HUES48 (cell line): Measurements from ENCODE around the gene EPB41L4B.
A peak's percentile ranks its signal among the peaks of the same experiment; 100 is the strongest.

Experiments used
- H3K27ac ChIP-seq: one replicate; pipeline ENCODE4 v1.7.0; 2013; ENCODE audit warnings: low read depth, low read length, inconsistent platforms
- H3K27me3 ChIP-seq: 2 replicates; pipeline ENCODE4 v1.6.1; 2013; ENCODE audit warnings: mild to moderate bottlenecking, low read length; ENCODE audit not compliant: control insufficient read depth, insufficient read depth
- H3K36me3 ChIP-seq: 2 replicates; pipeline ENCODE4 v1.6.1; 2013; ENCODE audit warnings: low read length; ENCODE audit not compliant: control insufficient read depth, insufficient read depth
- H3K4me1 ChIP-seq: 2 replicates; pipeline ENCODE4 v1.6.1; 2013; ENCODE audit warnings: mild to moderate bottlenecking, low read length; ENCODE audit not compliant: control insufficient read depth, insufficient read depth
- H3K4me3 ChIP-seq: 2 replicates; pipeline ENCODE4 v1.5.1; 2013; ENCODE audit warnings: mild to moderate bottlenecking, low read depth, low read length
- H3K9ac ChIP-seq: 2 replicates; pipeline ENCODE4 v1.6.1; 2013; ENCODE audit warnings: mild to moderate bottlenecking, low read depth, low read length, moderate library complexity
- H3K9me3 ChIP-seq: 2 replicates; pipeline ENCODE4 v1.6.1; 2013; ENCODE audit warnings: low read length; ENCODE audit not compliant: control insufficient read depth, insufficient read depth

EPB41L4B gene

DNA sequence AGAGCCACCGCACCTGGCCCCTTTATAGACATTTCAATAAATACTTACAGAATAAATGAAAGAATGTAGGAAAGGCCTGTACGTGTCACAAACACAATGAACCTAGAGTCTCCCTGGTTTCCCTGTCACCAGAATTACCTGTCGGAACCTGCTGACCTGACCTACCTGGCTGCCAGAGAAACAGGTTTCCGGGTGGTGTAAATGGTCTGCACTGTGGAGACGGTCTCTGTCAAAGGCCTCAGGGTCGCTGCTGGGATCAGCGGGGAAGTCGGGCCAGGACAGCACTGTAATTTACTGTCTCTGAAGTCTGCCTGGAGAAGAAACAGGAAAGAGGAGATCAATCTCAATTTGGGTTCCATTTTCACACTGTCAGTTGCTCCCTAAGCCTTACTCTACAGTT is 144.5 kb downstream of the EPB41L4B start:
- Histone ChIP-seq H3K4me1 (no peaks in the 10 kb centered on the region), H3K4me3 (no peak overlapping the region), H3K9me3 (no peaks in the 10 kb centered on the region), H3K27ac (no peak overlapping the region), H3K27me3 (no peaks in the 10 kb centered on the region), H3K9ac (no peak overlapping the region), H3K36me3 (no peaks in the 10 kb centered on the region)

DNA sequence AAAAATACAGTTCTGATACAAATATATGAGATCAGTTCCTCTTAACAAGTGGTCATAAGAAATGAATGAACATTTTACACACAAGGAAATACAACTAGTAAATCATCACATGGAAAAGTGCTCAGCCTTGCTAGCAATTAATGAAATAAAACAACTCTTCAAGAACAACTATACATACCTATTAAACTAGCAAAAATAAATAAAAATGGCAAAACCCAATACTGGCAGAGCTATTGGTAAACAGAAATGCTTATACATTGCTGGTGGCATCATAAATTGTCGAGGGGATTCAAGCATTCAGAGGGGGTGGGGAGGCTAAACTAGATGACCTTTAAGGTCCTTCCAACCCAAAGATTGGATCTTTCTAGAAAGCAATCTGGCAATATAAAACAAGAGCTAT is 147.9 kb downstream of the EPB41L4B start:
- Histone ChIP-seq H3K27ac (no peak overlapping the region), H3K27me3 (peaks cover 7% of the 10 kb centered on the region), H3K36me3 (no peaks in the 10 kb centered on the region), H3K9ac (no peak overlapping the region), H3K4me3 (no peak overlapping the region), H3K4me1 (no peaks in the 10 kb centered on the region), H3K9me3 (no peaks in the 10 kb centered on the region)

DNA sequence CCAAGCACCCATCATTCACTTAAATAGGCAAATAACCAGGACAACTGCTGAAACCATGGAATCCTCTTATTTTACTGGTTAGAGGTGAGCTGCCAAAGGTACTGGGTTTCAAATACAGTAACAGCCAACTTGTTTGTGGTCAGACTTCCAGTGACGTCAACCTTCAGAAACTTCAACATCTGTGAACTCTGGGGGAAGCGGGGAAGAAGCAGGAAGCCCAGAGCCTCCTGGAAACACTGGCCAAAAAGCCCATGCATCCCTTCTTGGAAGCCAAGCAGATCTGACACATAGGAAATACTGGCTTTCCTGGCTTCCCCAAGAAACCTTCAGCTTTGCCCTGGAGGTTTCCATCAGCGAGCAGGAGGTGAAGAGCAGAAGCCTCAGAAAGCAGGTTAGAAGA is 148.9 kb downstream of the EPB41L4B start:
- H3K4me3 ChIP-seq = no peak overlapping the region
- H3K27me3 ChIP-seq = peaks cover 16% of the 10 kb centered on the region
- H3K36me3 ChIP-seq = no peaks in the 10 kb centered on the region
- no peaks in the 10 kb centered on the region for H3K4me1 ChIP-seq
- H3K9ac ChIP-seq = no peak overlapping the region
- H3K9me3 ChIP-seq = no peaks in the 10 kb centered on the region
- no peak overlapping the region for H3K27ac ChIP-seq

DNA sequence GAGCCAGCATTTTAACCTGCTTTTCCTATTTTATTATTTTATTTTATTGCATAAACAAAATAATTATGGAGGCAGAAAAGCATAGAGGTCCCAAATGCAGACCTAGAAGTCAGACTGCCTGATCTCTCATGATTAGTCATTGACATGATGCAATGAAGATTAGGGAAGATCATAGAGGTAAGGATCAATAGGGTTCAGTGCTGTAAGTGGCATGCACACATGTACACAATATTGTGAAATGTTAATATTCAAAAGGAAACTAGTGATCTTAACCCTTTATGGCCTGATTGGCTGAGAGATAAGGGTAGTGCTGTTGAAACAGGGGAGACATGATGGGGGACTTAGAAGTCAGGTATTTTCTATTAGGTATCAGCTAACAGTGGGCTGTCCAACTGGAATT is 152.7 kb downstream of the EPB41L4B start:
- Histone ChIP-seq H3K4me3 (no peak overlapping the region), H3K27ac (no peak overlapping the region), H3K4me1 (no peaks in the 10 kb centered on the region), H3K27me3 (peaks cover 35% of the 10 kb centered on the region), H3K9ac (no peak overlapping the region), H3K36me3 (no peaks in the 10 kb centered on the region), H3K9me3 (no peaks in the 10 kb centered on the region)

DNA sequence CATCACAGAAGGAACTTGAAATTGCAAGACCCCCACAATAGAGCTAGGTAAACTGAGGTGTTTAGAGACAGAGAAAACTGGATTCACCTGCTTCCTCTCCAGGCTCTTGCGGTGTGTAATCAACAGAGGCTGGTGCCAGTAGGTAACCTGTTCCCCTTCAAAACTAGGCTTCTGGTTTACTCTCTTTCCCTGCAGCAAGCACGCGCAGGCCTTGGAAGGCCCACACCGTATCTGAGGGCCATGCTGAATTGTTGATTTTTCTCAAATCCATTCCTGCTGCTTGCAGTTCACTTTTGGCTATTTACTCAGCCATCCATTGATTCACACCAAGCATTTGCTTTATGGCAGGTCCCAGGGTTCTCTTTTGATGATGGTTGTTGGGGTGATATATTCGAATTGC is 153.1 kb downstream of the EPB41L4B start:
- no peaks in the 10 kb centered on the region for H3K36me3 ChIP-seq
- H3K27me3 ChIP-seq = peaks cover 35% of the 10 kb centered on the region
- no peak overlapping the region for H3K27ac ChIP-seq
- H3K9ac ChIP-seq = no peak overlapping the region
- H3K4me3 ChIP-seq = no peak overlapping the region
- H3K9me3 ChIP-seq = no peaks in the 10 kb centered on the region
- no peaks in the 10 kb centered on the region for H3K4me1 ChIP-seq

DNA sequence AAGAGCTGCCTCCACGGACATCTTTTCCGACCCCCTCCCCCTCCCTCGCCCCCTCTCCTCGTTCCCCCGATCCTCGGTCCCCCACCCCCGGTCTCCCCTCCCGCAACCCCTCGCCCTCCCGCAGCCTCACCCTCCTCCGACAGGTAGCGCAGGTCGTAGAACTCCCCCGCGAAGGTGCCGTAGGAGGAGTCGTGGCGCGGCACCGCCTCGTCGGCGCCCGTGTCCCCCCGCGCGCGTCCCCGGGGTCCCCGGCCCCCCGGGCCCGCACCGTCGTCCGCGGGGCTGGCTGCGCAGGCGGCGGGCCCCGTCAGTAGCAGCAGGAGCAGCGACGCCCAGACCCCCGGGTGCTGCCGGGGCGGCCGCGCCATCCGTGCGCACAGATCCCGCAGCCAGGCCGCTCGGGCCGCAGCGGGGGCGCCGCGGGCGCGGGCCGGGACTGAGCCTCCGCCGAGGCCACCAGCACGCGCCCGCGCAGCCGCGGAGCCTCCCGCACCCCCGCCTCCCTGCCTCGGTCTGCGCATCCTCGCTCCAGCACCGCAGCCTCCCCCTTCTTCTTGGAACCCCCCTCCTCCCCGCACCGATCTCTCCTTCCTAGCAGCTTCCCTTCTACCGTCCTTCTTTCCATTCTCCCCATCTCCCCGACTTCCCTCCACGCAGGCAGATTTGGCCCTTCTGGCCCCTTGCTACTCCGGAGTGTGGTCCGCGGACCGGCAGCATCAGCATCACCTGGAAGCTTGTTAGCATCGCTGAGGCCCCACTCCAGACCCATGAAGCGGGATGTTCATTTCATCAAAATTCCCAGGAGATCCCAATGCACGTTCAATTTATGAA is 153.9 kb downstream of the EPB41L4B start, which contains the start of gene FRRS1L:
TSS of gene FRRS1L (minus strand) at position 479 of the 831 bp plus-strand sequence. CDS start at position 368, 111 bp downstream.
- H3K9me3 ChIP-seq = no peaks in the 10 kb centered on the region
- no peak within 1 kb of the TSS for H3K9ac ChIP-seq
- no peaks in the 10 kb centered on the region for H3K4me1 ChIP-seq
- peak within 1 kb of the TSS; percentile 38 for H3K27ac ChIP-seq
- H3K36me3 ChIP-seq = no peaks in the 10 kb centered on the region
- peak within 1 kb of the TSS; percentile 59 for H3K4me3 ChIP-seq
- peaks cover 35% of the 10 kb centered on the region for H3K27me3 ChIP-seq

DNA sequence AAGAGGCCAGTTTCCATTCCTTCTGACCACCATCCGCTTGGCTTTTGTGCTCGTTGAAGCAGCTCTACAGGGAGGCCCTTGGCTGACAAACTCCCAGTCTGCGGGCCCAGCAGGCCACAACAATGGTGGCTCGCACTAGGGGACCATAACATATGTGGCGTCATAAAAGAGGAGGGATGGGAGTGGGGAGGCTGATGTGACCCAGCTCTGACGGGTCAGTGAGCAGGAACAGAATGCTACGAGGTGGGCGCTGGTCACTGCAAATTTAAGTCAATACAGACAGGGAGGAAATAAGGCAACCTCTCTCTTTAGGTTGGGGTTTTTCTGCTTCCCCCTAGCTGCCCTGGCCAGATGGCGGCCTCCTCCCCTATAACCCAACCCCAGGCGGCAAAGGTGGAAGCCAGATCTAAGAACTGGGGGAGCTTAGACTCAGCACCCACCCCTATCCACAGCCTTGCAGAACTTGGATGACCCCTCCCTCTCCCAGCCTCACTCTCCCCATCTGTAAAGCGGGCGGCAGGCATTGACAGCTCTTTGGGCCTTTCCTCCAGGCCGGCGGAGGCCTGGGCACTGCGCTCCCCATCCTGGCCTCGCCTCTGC is 154.6 kb downstream of the EPB41L4B start:
- Histone ChIP-seq H3K4me1 (no peaks in the 10 kb centered on the region), H3K9ac (no peak overlapping the region), H3K27me3 (peaks cover 35% of the 10 kb centered on the region), H3K27ac (peak overlapping the region; percentile 38), H3K36me3 (no peaks in the 10 kb centered on the region), H3K9me3 (no peaks in the 10 kb centered on the region), H3K4me3 (peak overlapping the region; percentile 59)

DNA sequence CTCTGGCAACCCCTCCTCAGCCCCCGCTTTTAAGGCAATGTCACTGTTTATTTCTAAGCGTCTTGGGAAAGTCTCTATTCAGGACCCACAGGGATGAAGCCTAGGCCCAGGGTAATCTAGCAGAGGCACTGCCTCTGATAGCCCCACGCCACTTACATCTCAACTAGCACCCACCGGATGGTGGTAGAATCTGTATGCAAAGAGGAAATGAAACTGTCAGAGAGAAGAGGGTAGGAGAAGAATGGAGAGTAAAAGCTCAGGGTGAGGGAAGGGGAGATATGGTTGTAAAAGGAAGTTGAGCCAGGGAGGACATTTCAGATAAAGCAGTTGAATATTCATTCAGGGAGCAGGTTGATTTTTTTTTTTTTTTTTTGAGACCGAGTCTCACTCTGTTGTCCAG is 156.8 kb downstream of the EPB41L4B start:
- Histone ChIP-seq H3K27me3 (peaks cover 35% of the 10 kb centered on the region), H3K4me1 (no peaks in the 10 kb centered on the region), H3K9ac (no peak overlapping the region), H3K36me3 (no peaks in the 10 kb centered on the region), H3K9me3 (no peaks in the 10 kb centered on the region), H3K27ac (no peak overlapping the region), H3K4me3 (no peak overlapping the region)

DNA sequence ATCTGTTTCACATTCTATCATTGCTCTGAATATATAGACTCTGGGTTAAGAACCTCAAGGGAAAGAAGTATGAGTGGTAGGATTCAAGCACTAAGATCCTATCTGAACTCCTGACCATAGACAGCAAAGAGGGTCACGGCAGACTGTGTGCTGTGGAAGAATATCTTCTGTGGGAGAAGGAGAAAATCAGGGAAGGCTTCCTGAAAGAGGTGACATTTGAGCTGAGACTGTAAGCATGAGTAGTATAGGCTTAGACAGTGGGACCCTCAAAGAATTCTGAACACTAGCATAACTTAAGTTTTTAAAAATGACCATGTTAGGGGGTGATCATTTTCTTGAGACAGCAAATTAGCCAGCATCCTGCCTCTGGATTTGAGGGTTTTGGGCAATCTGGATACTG is 157.7 kb downstream of the EPB41L4B start:
- Histone ChIP-seq H3K4me3 (no peak overlapping the region), H3K27ac (no peak overlapping the region), H3K4me1 (no peaks in the 10 kb centered on the region), H3K9me3 (no peaks in the 10 kb centered on the region), H3K9ac (no peak overlapping the region), H3K27me3 (peaks cover 30% of the 10 kb centered on the region), H3K36me3 (no peaks in the 10 kb centered on the region)

DNA sequence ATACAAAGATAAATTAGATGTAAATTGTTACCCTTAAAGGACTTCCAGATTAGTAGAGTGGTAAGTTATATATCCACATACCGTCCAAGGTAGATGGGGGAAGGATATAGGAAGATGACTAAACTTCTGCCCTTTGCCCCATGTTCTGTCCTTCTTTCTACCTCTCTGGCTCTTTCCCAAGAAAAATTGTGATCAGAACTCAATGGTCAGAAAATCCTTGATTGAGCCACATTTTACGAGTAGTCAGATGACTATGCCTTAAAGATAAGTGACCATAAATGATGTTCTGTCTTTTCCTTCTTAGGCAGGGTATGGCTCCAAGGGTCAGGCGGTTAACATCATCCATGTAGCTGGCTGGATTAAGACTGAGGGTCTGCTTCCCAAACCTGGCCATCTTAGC is 158.2 kb downstream of the EPB41L4B start:
- Histone ChIP-seq H3K9ac (no peak overlapping the region), H3K9me3 (no peaks in the 10 kb centered on the region)

DNA sequence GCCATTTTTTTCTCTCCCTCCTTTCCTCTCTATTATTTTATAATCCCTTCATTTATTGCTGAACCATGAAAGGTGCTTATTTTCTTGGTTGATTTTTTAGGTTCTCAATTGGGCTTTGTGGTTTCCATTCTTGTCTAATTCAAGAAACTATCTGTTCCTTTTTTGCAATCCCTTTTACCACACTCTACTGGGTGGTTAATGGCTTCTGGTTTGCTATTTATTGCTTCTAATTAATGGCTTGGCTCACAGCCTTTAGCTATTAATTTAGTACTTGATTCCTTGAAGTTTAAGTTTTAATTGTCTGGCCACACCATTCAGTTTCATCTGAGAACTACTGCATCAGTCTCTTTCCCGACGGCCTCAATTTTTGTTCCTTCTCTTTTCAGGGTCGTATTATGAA is 159.4 kb downstream of the EPB41L4B start:
- H3K36me3 ChIP-seq = no peaks in the 10 kb centered on the region
- H3K4me3 ChIP-seq = no peak overlapping the region
- H3K4me1 ChIP-seq = no peaks in the 10 kb centered on the region
- no peak overlapping the region for H3K27ac ChIP-seq
- peaks cover 17% of the 10 kb centered on the region for H3K27me3 ChIP-seq
- H3K9me3 ChIP-seq = no peaks in the 10 kb centered on the region
- H3K9ac ChIP-seq = no peak overlapping the region

More for the DNA sequence above, 158.2 kb downstream of the EPB41L4B start:
- Histone ChIP-seq H3K36me3 (no peaks in the 10 kb centered on the region), H3K4me3 (no peak overlapping the region), H3K27me3 (peaks cover 25% of the 10 kb centered on the region), H3K4me1 (no peaks in the 10 kb centered on the region), H3K27ac (no peak overlapping the region)
